T-helper 1 cell treated with Interleukin-12 subunit alpha and Interleukin-12 subunit beta and Interleukin-4 antibody, amounts not matched to agents 30 μg/mL and 1 μg/mL, for 36 hours (primary cell): ENCODE measurements around the gene EVI5L.
"Not testable (repeated sequence)": the region's sequence is repeated elsewhere in the genome, so short reads cannot be mapped to it uniquely, and the experiment has no call there.

Experiments used
- H3K27ac Mint-ChIP-seq: one replicate; pipeline ENCODE4 v1.8.0; 2021; ENCODE audit warnings: mild to moderate bottlenecking, mixed read lengths
- H3K27me3 Mint-ChIP-seq: one replicate; pipeline ENCODE4 v1.8.0; 2021; ENCODE audit warnings: low read depth, mixed read lengths
- H3K36me3 Mint-ChIP-seq: one replicate; pipeline ENCODE4 v1.8.0; 2021; ENCODE audit warnings: low read depth, mixed read lengths
- H3K4me1 Mint-ChIP-seq: one replicate; pipeline ENCODE4 v1.8.0; 2021; ENCODE audit warnings: low read depth, mixed read lengths
- H3K4me3 Mint-ChIP-seq: one replicate; pipeline ENCODE4 v1.8.0; 2021; ENCODE audit warnings: mild to moderate bottlenecking, moderate library complexity, mixed read lengths
- H3K9me3 Mint-ChIP-seq: one replicate; pipeline ENCODE4 v1.8.0; 2021; ENCODE audit warnings: mixed read lengths

Gene EVI5L

GRCh38 chr19:7829561-7830271, at the start of gene EVI5L:
Gene EVI5L (plus strand): TSS chr19:7830218. CDS start chr19:7846543, 16,325 bp downstream.
- Mint-ChIP-seq H3K27me3 (peaks cover 4% of the 10 kb centered on the region), H3K4me3 (peak within 1 kb of the TSS; percentile 87), H3K9me3 (no peaks in the 10 kb centered on the region), H3K4me1 (peaks cover 10% of the 10 kb centered on the region), H3K27ac (peak within 1 kb of the TSS; percentile 84), H3K36me3 (no peaks in the 10 kb centered on the region)

- Mint-ChIP-seq H3K9me3 (peaks cover 10% of the 10 kb centered on the region), H3K36me3 (no peaks in the 10 kb centered on the region), H3K27ac (no peak overlapping the region), H3K27me3 (peaks cover 39% of the 10 kb centered on the region), H3K4me1 (no peaks in the 10 kb centered on the region), H3K4me3 (no peak overlapping the region)
Measured at GRCh38 chr19:7781157-7781556, 48.9 kb upstream of the EVI5L start.

- H3K36me3 Mint-ChIP-seq, result peaks cover 4% of the 10 kb centered on the region
- H3K9me3 Mint-ChIP-seq, result peaks cover 10% of the 10 kb centered on the region
- H3K4me1 Mint-ChIP-seq, result peaks cover 3% of the 10 kb centered on the region
- H3K4me3 Mint-ChIP-seq, result no peak overlapping the region
- H3K27me3 Mint-ChIP-seq, result peaks cover 42% of the 10 kb centered on the region
- H3K27ac Mint-ChIP-seq, result no peak overlapping the region
Measured at GRCh38 chr19:7783991-7784423, 46.0 kb upstream of the EVI5L start.

GRCh38 chr19:7784856-7785255, 45.2 kb upstream of the EVI5L start:
- no peak overlapping the region for H3K4me3 Mint-ChIP-seq
- H3K4me1 Mint-ChIP-seq, result peaks cover 3% of the 10 kb centered on the region
- peaks cover 50% of the 10 kb centered on the region for H3K27me3 Mint-ChIP-seq
- peaks cover 4% of the 10 kb centered on the region for H3K36me3 Mint-ChIP-seq
- no peak overlapping the region for H3K27ac Mint-ChIP-seq
- H3K9me3 Mint-ChIP-seq, result peaks cover 10% of the 10 kb centered on the region

GRCh38 chr19:7787141-7787540, 42.9 kb upstream of the EVI5L start:
- H3K27ac Mint-ChIP-seq, result peak overlapping the region; percentile 62
- no peak overlapping the region for H3K4me3 Mint-ChIP-seq
- H3K27me3 Mint-ChIP-seq, result peaks cover 51% of the 10 kb centered on the region
- H3K9me3 Mint-ChIP-seq, result peaks cover 10% of the 10 kb centered on the region
- peaks cover 3% of the 10 kb centered on the region for H3K4me1 Mint-ChIP-seq
- H3K36me3 Mint-ChIP-seq, result peaks cover 4% of the 10 kb centered on the region

GRCh38 chr19:7787602-7788177, 42.3 kb upstream of the EVI5L start:
- Mint-ChIP-seq H3K4me3 (no peak overlapping the region), H3K9me3 (peaks cover 10% of the 10 kb centered on the region), H3K36me3 (peaks cover 4% of the 10 kb centered on the region), H3K27ac (peak overlapping the region; percentile 62), H3K4me1 (peaks cover 3% of the 10 kb centered on the region), H3K27me3 (peaks cover 50% of the 10 kb centered on the region)

GRCh38 chr19:7788178-7788932, 41.7 kb upstream of the EVI5L start:
- H3K27me3 Mint-ChIP-seq, result peaks cover 45% of the 10 kb centered on the region
- H3K4me3 Mint-ChIP-seq, result no peak overlapping the region
- H3K9me3 Mint-ChIP-seq, result peaks cover 10% of the 10 kb centered on the region
- no peak overlapping the region for H3K27ac Mint-ChIP-seq
- peaks cover 4% of the 10 kb centered on the region for H3K36me3 Mint-ChIP-seq
- peaks cover 3% of the 10 kb centered on the region for H3K4me1 Mint-ChIP-seq

- peaks cover 10% of the 10 kb centered on the region for H3K9me3 Mint-ChIP-seq
- no peak overlapping the region for H3K27ac Mint-ChIP-seq
- peaks cover 4% of the 10 kb centered on the region for H3K36me3 Mint-ChIP-seq
- no peak overlapping the region for H3K4me3 Mint-ChIP-seq
- H3K27me3 Mint-ChIP-seq, result peaks cover 39% of the 10 kb centered on the region
- peaks cover 3% of the 10 kb centered on the region for H3K4me1 Mint-ChIP-seq
Measured at GRCh38 chr19:7788933-7789323, 41.1 kb upstream of the EVI5L start.

- H3K27ac Mint-ChIP-seq, result no peak overlapping the region
- peaks cover 42% of the 10 kb centered on the region for H3K27me3 Mint-ChIP-seq
- H3K4me1 Mint-ChIP-seq, result peaks cover 3% of the 10 kb centered on the region
- no peak overlapping the region for H3K4me3 Mint-ChIP-seq
- peaks cover 4% of the 10 kb centered on the region for H3K36me3 Mint-ChIP-seq
- H3K9me3 Mint-ChIP-seq, result peaks cover 10% of the 10 kb centered on the region
Measured at GRCh38 chr19:7789447-7789846, 40.6 kb upstream of the EVI5L start.

- peaks cover 4% of the 10 kb centered on the region for H3K36me3 Mint-ChIP-seq
- H3K4me1 Mint-ChIP-seq, result peaks cover 3% of the 10 kb centered on the region
- H3K4me3 Mint-ChIP-seq, result no peak overlapping the region
- peaks cover 34% of the 10 kb centered on the region for H3K27me3 Mint-ChIP-seq
- no peak overlapping the region for H3K27ac Mint-ChIP-seq
- H3K9me3 Mint-ChIP-seq, result peaks cover 2% of the 10 kb centered on the region
Measured at GRCh38 chr19:7790416-7790815, 39.6 kb upstream of the EVI5L start.

- H3K4me1 Mint-ChIP-seq, result peaks cover 1% of the 10 kb centered on the region
- peaks cover 2% of the 10 kb centered on the region for H3K36me3 Mint-ChIP-seq
- H3K4me3 Mint-ChIP-seq, result no peak overlapping the region
- no peaks in the 10 kb centered on the region for H3K9me3 Mint-ChIP-seq
- H3K27ac Mint-ChIP-seq, result no peak overlapping the region
- peaks cover 38% of the 10 kb centered on the region for H3K27me3 Mint-ChIP-seq
Measured at GRCh38 chr19:7792281-7792680, 37.7 kb upstream of the EVI5L start.

- H3K27ac Mint-ChIP-seq, H3K4me1 Mint-ChIP-seq, H3K4me3 Mint-ChIP-seq, H3K9me3 Mint-ChIP-seq, H3K36me3 Mint-ChIP-seq: not testable (repeated sequence)
- H3K27me3 Mint-ChIP-seq, result peaks cover 37% of the 10 kb centered on the region
Measured at GRCh38 chr19:7792701-7793100, 37.3 kb upstream of the EVI5L start.

GRCh38 chr19:7793493-7793892, 36.5 kb upstream of the EVI5L start:
- no peaks in the 10 kb centered on the region for H3K36me3 Mint-ChIP-seq
- peaks cover 37% of the 10 kb centered on the region for H3K27me3 Mint-ChIP-seq
- H3K4me1 Mint-ChIP-seq, result no peaks in the 10 kb centered on the region
- H3K4me3 Mint-ChIP-seq, result no peak overlapping the region
- H3K27ac Mint-ChIP-seq, result no peak overlapping the region
- H3K9me3 Mint-ChIP-seq, result no peaks in the 10 kb centered on the region

GRCh38 chr19:7795555-7796161, 34.4 kb upstream of the EVI5L start:
- peaks cover 5% of the 10 kb centered on the region for H3K4me1 Mint-ChIP-seq
- H3K9me3 Mint-ChIP-seq, result no peaks in the 10 kb centered on the region
- H3K4me3 Mint-ChIP-seq, result no peak overlapping the region
- no peak overlapping the region for H3K27ac Mint-ChIP-seq
- H3K36me3 Mint-ChIP-seq, result no peaks in the 10 kb centered on the region
- H3K27me3 Mint-ChIP-seq, result peaks cover 35% of the 10 kb centered on the region
